Measurements from ENCODE around the gene BBOX1. TPM values are rescaled to one million over a fixed set of nuclear protein-coding genes. Genes with fewer than 3 reads are reported as not detected.
"Not testable (repeated sequence)": the region's sequence is repeated elsewhere in the genome, so short reads cannot be mapped to it uniquely, and the experiment has no call there.

BBOX1 gene
- not detected in 2 replicates for total RNA-seq

- intact Hi-C loops (cut with micrococcal nuclease): no loop called here
Measured at GRCh38 chr11:27040302-27041115, at the start of gene BBOX1. BBOX1 (plus strand) TSS chr11:27040815; CDS start chr11:27055431, 14,616 bp downstream.

DNA sequence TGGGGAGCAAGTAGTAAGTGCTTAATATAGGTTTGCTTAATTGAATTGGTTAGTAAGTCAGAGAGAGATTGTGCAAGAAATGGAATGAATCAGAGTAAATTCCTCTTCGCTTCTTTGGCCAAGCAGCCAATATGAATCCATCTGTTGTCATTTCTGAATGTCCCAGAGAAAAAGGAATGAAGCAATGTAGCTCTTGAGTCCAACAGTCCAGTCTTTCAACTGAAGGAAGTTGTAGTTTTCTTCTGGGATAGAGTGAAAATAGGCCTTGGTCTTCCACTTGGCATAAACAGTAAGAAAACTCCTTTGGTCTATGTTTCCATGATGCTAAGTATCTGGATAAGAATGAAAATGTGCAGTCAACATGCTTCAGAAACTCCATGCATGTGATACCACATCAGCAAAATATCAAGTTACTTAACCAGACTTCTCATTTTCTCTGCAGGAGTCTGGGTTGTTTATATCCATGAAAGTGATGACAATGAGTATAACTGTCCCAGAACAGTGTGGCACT, 48.5 kb upstream of the BBOX1 start:
- intact Hi-C loops (cut with micrococcal nuclease): no loop called here

GRCh38 chr11:26993965-26994457, 46.6 kb upstream of the BBOX1 start, which contains the start of gene FIBIN:
FIBIN (plus strand) TSS chr11:26994112; CDS start chr11:26994527, 415 bp downstream.
- intact Hi-C loops (cut with micrococcal nuclease): no loop called here

GRCh38 chr11:26994631-26995095, 46.0 kb upstream of the BBOX1 start:
- intact Hi-C loops (cut with micrococcal nuclease): no loop called here

GRCh38 chr11:26995701-26996460, 44.7 kb upstream of the BBOX1 start:
- intact Hi-C loops (cut with micrococcal nuclease): no loop called here

DNA sequence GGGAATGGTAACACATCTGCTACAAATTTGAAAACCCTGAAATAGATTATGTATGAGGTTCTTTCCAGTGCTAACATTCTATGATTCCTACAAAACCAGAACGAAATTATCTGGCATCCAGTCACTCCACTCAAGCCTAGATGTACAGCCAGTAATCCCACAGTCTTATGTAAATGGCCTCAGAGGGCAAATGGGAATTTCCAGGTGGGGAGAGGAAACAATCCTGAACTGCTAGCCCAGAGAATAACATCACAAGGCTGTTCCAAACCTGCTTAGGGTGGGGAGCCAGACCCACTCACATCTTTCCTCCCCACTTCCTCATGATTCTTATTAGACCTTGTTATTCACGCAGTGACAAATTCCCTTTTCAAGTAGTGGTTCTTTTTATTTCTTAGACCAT, 43.2 kb upstream of the BBOX1 start:
- intact Hi-C loops (cut with micrococcal nuclease): no loop called here

DNA sequence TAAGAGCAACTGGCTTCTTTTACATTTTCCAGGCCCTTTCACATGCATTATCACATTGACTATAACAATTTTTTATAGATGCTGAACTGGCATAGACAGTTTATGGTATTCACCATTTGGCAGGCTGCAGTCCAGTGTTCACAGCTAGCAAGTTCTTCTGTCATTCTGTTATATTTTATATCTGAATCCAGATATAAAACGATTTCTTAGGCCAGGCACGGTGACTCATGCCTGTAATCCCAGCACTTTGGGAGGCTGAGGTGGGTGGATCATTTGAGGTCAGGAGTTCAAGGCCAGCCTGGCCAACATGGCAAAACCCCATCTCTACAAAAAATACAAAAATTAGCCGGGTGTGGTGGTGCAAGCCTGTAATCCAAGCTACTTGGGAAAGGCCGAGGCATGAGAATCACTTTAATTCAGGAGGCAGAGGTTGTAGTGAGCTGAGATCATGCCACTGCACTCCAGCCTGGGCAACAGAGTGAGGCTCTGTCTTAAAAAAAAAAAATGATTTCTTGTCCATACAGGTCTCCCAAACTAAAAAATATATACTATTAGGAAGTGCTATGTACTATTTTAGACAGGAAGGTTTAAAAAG, 39.4 kb upstream of the BBOX1 start:
- intact Hi-C loops (cut with micrococcal nuclease): not testable (repeated sequence)

- intact Hi-C loops (cut with micrococcal nuclease): no loop called here
Measured at GRCh38 chr11:27002431-27002830, 38.2 kb upstream of the BBOX1 start.

GRCh38 chr11:27002838-27003237, 37.8 kb upstream of the BBOX1 start:
- intact Hi-C loops (cut with micrococcal nuclease): no loop called here

DNA sequence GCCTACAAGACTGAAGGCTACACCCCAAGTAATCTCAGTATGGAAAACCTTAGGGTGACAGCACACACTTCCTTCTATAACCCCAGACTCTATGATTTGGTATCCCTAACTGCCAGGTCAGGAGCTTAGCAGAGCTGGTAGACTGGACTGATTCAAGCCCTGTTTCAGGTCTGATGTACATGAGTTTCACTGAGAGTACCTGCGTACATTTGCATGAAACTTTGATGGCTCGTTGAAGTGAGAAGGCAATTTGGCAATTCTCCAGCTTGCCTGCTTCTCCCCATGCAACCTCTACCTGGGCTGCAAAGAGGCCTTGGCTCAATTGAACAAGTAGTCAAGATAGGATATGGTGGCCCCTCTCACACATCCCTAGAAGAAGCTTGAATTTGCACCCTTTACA, 36.5 kb upstream of the BBOX1 start:
- intact Hi-C loops (cut with micrococcal nuclease): no loop called here

DNA sequence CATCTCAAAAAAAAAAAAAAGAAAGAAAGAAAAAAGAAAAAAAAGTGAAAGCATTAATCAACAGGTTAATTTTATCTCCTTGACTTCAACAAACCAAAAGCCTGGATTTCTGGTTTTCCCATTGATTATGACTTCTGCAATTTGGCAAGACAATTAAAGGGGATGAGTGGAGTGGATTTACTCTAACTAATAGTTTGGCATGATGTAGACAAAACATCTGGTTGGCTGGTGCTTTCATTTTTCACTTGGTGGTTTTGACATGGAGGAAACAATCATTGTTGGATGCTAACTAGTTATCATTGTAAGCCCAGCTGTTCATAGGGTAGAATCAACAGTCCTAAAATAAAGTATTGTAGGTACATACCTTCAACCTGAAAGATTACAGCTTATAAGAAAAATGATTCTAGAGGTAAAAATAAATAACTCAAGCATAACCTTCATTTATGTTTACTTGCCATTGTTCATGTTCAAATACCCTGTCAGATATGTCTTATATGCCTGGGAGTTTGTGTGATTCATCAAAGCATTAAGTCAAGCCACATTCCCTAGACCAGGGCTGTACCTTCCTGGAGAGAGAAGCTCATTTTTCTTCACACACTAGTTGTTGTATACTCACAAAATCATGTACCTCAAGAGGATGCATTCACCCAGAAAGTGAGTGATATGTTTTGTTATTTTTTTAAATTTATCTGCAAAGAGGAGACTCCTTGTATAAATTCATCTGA, 31.6 kb upstream of the BBOX1 start:
- intact Hi-C loops (cut with micrococcal nuclease): no loop called here

- intact Hi-C loops (cut with micrococcal nuclease): no loop called here
Measured at GRCh38 chr11:27011560-27012233, 28.9 kb upstream of the BBOX1 start.

DNA sequence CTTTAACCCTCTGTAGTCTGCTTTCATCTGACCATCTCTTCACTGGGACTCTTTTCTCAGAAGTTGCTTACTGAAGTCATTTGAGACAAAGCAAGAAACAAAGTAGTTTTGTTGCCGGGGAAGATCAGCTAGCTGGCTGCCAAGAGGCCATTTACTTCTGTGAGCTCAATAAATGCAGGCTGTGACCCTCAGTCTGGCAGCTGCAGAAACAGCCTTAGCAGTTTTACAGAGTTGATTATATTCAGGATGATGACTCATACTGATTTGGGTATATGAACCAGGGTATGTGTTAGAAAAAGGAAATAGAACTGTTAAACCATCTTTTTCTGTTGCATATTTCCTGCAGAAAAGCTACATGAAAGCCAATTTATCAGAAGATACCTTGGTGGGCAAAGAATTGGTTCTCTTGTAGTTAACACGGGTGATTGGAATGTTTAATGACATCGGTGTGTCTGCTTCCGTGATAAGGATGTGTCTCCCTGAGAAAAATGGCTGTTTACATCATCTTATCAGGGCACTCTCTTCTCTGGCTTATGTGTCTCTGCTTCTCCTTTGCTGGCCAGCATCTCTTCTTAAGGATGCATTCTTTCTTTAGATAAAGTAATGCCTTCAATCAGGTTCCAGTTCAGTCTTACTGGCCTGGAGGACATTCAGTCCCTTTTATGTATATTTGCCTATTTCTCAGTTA, 28.2 kb upstream of the BBOX1 start:
- intact Hi-C loops (cut with micrococcal nuclease): no loop called here

GRCh38 chr11:27013781-27014361, 26.7 kb upstream of the BBOX1 start:
- intact Hi-C loops (cut with micrococcal nuclease): no loop called here

- intact Hi-C loops (cut with micrococcal nuclease): no loop called here
Measured at GRCh38 chr11:27018902-27019529, 21.6 kb upstream of the BBOX1 start.

DNA sequence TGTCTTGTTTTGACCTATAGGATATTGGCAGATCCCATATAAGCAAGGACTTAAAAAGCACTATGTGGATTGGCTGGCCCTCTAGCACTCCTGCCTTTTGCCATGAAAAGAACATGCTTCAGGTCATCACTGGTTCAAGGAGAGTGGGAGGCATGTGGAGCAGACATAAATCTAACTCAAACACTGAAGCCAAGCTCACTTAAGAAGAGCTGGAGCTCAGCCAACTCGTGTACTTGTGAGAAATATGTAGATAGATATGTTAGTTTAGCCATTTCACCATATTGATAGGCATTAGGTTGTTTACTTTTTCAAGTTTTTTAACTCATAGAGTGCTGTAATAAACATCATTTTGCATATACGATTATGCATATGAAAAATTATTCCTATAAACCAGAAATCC, 19.9 kb upstream of the BBOX1 start:
- intact Hi-C loops (cut with micrococcal nuclease): no loop called here

DNA sequence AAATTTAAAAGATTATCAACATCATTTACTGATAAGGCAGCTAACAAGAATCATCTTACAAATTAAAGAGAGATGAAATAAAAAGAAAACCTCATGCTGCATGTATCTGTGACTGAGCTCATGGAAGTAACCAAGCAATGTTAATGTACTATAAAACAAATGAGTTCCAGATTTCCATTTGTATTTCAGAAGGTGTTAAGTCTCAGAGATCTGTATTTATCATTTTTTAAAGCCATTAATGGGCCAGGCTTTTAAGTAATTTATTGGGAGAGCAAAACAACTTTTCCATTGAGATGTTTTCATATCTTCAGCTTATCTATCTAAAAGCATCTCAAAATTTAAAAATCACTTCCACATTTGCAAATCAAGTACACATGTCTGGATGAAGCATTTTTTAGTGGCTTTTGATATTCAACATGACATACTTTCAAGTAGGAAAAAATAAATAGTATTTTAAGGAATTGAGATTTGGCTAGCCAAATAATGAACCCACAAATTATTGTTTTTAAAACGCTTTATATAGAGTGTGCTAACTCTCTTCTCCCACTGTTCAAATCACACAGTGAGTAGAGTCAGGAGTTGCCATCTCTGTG, 17.9 kb upstream of the BBOX1 start:
- intact Hi-C loops (cut with micrococcal nuclease): no loop called here

GRCh38 chr11:27024865-27025264, 15.8 kb upstream of the BBOX1 start:
- intact Hi-C loops (cut with micrococcal nuclease): no loop called here

All from T-helper 2 cell treated with Interferon-gamma antibody and Interleukin-4, amounts not matched to agents 100 ng/mL and 5 ng/mL, for 36 hours (primary cell).